Measurements from ENCODE around the gene TPO. TPM values are rescaled to one million over a fixed set of nuclear protein-coding genes. Genes with fewer than 3 reads are reported as not detected.

TPO gene
- total and polyA plus RNA-seq, 4 donors = not detected

DNA sequence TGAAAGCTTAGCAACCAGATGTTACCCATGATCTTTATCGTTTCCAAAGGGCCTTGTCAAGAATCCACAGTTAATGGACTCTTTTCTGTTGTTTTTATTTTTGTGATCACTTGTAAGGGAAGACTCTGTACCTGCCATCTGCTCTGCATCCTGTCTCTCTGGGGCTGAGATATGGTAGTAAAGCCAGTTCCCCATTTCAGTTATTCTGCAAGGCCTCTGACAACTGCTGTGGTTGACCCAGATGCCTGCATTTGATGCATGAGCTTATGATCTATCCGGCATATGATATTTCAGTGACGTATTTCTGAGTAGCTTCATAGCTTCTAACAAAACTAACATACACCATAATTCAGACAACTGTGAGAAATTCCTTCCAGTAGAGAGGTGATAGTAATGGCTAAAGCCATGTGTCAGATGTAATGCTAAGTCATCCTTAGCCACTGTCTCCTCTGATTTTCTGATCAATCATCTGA is 105.1 kb downstream of the TPO start:
- 77% methylated on average over 3 of the region's 3 CpGs for WGBS
- H3K27ac ChIP-seq (ENCODE audit: low read depth in 1 of 2, low read length in 2 of 2) = no peak overlapping the region
- no peaks in the 10 kb centered on the region for H3K36me3 ChIP-seq (ENCODE audit: control insufficient read depth in 4 of 4, insufficient read depth in 3 of 4, low read depth in 1 of 4, low read length in 3 of 4)
- H3K9ac ChIP-seq (ENCODE audit: low read depth in 1 of 2, low read length in 2 of 2) = no peak overlapping the region
- no peak for DNase-seq (ENCODE audit: low spot score)
- H3K27me3 ChIP-seq (ENCODE audit: control insufficient read depth in 4 of 4, insufficient read depth in 4 of 4, low read length in 3 of 4) = no peaks in the 10 kb centered on the region
- H3K9me3 ChIP-seq (ENCODE audit: control insufficient read depth in 4 of 4, low read length in 3 of 4) = no peaks in the 10 kb centered on the region
- no peaks in the 10 kb centered on the region for H3K4me1 ChIP-seq (ENCODE audit: control insufficient read depth in 4 of 4, insufficient read depth in 4 of 4, low read length in 3 of 4)
- no peak overlapping the region for H3K4me3 ChIP-seq (ENCODE audit: low read depth in 1 of 3, low read length in 3 of 3)
- TF ChIP-seq, protein P1, sequence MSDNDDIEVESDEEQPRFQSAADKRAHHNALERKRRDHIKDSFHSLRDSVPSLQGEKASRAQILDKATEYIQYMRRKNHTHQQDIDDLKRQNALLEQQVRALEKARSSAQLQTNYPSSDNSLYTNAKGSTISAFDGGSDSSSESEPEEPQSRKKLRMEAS (IDR thresholded peaks at IDR 0.05) = no peak
- TF ChIP-seq FOXA1 (IDR thresholded peaks at IDR 0.05) (no peak), NR2F2 (IDR thresholded peaks at IDR 0.05) (no peak), JUND (IDR thresholded peaks at IDR 0.05) (no peak), FOXA2 (IDR thresholded peaks at IDR 0.05) (no peak), YY1 (IDR thresholded peaks at IDR 0.05) (no peak), RAD21 (IDR thresholded peaks at IDR 0.05) (no peak), HNF4G (IDR thresholded peaks at IDR 0.05) (no peak), RXRA (IDR thresholded peaks at IDR 0.05) (no peak), GABPA (IDR thresholded peaks at IDR 0.05 in 1 of 2, conservative IDR thresholded peaks at IDR 0.05 in 1 of 2) (no peak), SP1 (IDR thresholded peaks at IDR 0.05) (no peak), TAF1 (conservative IDR thresholded peaks at IDR 0.05) (no peak)
- TF ChIP-seq, protein P2, sequence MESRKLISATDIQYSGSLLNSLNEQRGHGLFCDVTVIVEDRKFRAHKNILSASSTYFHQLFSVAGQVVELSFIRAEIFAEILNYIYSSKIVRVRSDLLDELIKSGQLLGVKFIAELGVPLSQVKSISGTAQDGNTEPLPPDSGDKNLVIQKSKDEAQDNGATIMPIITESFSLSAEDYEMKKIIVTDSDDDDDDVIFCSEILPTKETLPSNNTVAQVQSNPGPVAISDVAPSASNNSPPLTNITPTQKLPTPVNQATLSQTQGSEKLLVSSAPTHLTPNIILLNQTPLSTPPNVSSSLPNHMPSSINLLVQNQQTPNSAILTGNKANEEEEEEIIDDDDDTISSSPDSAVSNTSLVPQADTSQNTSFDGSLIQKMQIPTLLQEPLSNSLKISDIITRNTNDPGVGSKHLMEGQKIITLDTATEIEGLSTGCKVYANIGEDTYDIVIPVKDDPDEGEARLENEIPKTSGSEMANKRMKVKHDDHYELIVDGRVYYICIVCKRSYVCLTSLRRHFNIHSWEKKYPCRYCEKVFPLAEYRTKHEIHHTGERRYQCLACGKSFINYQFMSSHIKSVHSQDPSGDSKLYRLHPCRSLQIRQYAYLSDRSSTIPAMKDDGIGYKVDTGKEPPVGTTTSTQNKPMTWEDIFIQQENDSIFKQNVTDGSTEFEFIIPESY (IDR thresholded peaks at IDR 0.05) = no peak
- TF ChIP-seq, protein P3, sequence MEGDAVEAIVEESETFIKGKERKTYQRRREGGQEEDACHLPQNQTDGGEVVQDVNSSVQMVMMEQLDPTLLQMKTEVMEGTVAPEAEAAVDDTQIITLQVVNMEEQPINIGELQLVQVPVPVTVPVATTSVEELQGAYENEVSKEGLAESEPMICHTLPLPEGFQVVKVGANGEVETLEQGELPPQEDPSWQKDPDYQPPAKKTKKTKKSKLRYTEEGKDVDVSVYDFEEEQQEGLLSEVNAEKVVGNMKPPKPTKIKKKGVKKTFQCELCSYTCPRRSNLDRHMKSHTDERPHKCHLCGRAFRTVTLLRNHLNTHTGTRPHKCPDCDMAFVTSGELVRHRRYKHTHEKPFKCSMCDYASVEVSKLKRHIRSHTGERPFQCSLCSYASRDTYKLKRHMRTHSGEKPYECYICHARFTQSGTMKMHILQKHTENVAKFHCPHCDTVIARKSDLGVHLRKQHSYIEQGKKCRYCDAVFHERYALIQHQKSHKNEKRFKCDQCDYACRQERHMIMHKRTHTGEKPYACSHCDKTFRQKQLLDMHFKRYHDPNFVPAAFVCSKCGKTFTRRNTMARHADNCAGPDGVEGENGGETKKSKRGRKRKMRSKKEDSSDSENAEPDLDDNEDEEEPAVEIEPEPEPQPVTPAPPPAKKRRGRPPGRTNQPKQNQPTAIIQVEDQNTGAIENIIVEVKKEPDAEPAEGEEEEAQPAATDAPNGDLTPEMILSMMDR (IDR thresholded peaks at IDR 0.05; ENCODE audit: low read depth, low read length, missing input control) = no peak

DNA sequence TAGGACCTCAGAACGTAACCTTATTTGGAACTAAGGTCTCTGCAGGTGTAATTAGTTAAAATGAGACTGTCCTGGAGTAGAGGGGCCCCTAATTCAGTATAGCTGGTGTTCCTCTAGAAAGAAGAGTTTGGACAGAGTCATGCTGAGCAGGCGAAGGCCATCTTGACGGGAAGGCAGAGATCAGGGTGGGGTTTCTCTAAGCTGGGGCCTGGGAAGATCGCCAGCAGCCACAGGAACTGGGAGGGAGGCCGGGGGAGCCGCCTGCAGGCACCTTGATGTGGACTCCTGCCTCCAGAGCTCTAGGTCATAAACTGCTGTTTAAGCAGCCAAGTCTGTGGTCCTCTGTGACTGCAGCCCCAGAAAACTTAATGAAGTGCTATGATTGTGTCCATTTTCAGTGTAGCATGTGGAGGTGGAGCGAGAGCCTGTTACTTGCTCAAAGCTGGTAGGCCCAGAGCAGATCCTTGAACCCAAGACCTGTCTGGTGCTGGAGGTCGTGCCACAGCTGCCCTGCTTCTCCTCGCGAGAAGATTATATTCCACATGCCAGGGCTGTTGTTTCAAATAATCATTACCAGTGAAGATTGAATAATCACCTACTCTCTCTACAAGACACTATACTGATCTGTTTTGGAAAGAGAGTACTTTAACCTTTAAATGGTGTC is 105.7 kb downstream of the TPO start:
- 65% methylated on average over 10 of the region's 10 CpGs for WGBS
- no peak for DNase-seq (ENCODE audit: low spot score)
- no peak overlapping the region for H3K9ac ChIP-seq (ENCODE audit: low read depth in 1 of 2, low read length in 2 of 2)
- TF ChIP-seq FOXA2 (IDR thresholded peaks at IDR 0.05) (no peak), FOXA1 (IDR thresholded peaks at IDR 0.05) (no peak), SP1 (IDR thresholded peaks at IDR 0.05) (no peak), EGR1 (IDR thresholded peaks at IDR 0.05; ENCODE audit: low read depth in 2 of 2) (no peak), YY1 (IDR thresholded peaks at IDR 0.05) (no peak), RAD21 (IDR thresholded peaks at IDR 0.05) (no peak), RXRA (IDR thresholded peaks at IDR 0.05) (no peak), NR2F2 (IDR thresholded peaks at IDR 0.05) (no peak), HNF4G (IDR thresholded peaks at IDR 0.05) (no peak), TAF1 (conservative IDR thresholded peaks at IDR 0.05) (no peak)
- TF ChIP-seq, protein P3 (IDR thresholded peaks at IDR 0.05; ENCODE audit: low read depth, low read length, missing input control) = no peak
- TF ChIP-seq, protein P2 (IDR thresholded peaks at IDR 0.05) = no peak
- TF ChIP-seq, protein P1 (IDR thresholded peaks at IDR 0.05) = no peak
- H3K27me3 ChIP-seq (ENCODE audit: control insufficient read depth in 4 of 4, insufficient read depth in 4 of 4, low read length in 3 of 4) = no peaks in the 10 kb centered on the region
- H3K9me3 ChIP-seq (ENCODE audit: control insufficient read depth in 4 of 4, low read length in 3 of 4) = no peaks in the 10 kb centered on the region
- H3K27ac ChIP-seq (ENCODE audit: low read depth in 1 of 2, low read length in 2 of 2) = no peak overlapping the region
- no peaks in the 10 kb centered on the region for H3K4me1 ChIP-seq (ENCODE audit: control insufficient read depth in 4 of 4, insufficient read depth in 4 of 4, low read length in 3 of 4)
- no peak overlapping the region for H3K4me3 ChIP-seq (ENCODE audit: low read depth in 1 of 3, low read length in 3 of 3)
- no peaks in the 10 kb centered on the region for H3K36me3 ChIP-seq (ENCODE audit: control insufficient read depth in 4 of 4, insufficient read depth in 3 of 4, low read depth in 1 of 4, low read length in 3 of 4)

Measured in liver (tissue), 9 donors.